Embryonic facial prominence (tissue), 1 donor: Measurements from ENCODE around the gene OR13C5.

Source experiments
- DNase-seq: peaks from one replicate; pipeline ENCODE4 v3.0.0-alpha.2; 2016; ENCODE audit errors: extremely low spot score

Gene OR13C5

DNA sequence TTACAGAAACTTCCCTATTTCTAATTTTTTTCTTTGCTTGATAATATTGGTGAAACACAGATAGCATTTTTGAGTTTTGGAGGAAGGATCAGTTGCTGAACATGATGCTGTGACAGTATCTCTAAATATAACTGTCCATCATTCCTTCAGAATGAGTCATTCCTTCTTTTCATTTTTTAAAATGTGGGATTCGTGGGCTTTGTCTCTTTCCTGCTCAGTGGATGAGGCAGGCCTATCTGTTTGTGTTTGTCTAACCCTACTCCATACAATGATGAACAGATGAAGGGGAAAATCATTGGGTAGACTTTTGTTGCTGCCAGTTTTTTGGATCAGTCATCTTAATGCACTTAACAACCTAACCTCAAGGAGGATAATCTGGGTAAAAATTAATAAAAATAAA is 46.0 kb downstream of the OR13C5 start:
- DNase-seq, result no peak
